ENCODE measurements around the gene TMEM45A. TPM values are rescaled to one million over a fixed set of nuclear protein-coding genes. Genes with fewer than 3 reads are reported as not detected.

The TMEM45A gene
- total RNA-seq, 2 experiments from 2014 or later = 0.10 TPM; not detected in 1

GRCh38 chr3:100486808-100487207 is 5.6 kb upstream of the TMEM45A start:
- Histone ChIP-seq H3K9me2 (ENCODE audit: insufficient read depth, low read length) (no peaks in the 10 kb centered on the region), H3K9me3 (ENCODE audit: low read length) (no peaks in the 10 kb centered on the region), H3K4me1 (ENCODE audit: insufficient read depth, low read length, poor library complexity, severe bottlenecking) (no peaks in the 10 kb centered on the region), H2AFZ (ENCODE audit: low read length) (no peak overlapping the region), H3K4me3 (ENCODE audit: low read depth, low read length, poor library complexity, severe bottlenecking) (no peak overlapping the region), H3K27ac (ENCODE audit: low read depth, low read length, poor library complexity, severe bottlenecking) (no peak overlapping the region), H3K79me2 (ENCODE audit: insufficient read depth, low read depth, low read length) (no peaks in the 10 kb centered on the region), H3K36me3 (ENCODE audit: insufficient read depth, low read length) (no peaks in the 10 kb centered on the region), H3K4me2 (ENCODE audit: low read length) (no peak overlapping the region), H4K20me1 (ENCODE audit: insufficient read depth, low read length) (no peaks in the 10 kb centered on the region)
- intact Hi-C loops (cut with micrococcal nuclease; ENCODE audit: unreplicated experiment) = no loop called here
- ChIA-PET CTCF (ENCODE audit: unreplicated experiment) (no interaction called here), POLR2A (interaction anchor here (0.6 to 1.6 kb wide), 2 partner anchors 19 to 68 kb away, joined by 3 to 5 read pairs; no protein-coding TSS in a partner anchor)
- DNase-seq (ENCODE audit: low spot score) = no peak
- TF ChIP-seq CTCF (conservative IDR thresholded peaks at IDR 0.05; ENCODE audit: low read length) (no peak), EZH2phosphoT487 (IDR thresholded peaks at IDR 0.05; ENCODE audit: borderline replicate concordance, low read depth, low read length) (no peak)
- BruUV-seq (replicated peaks) = no TSS peak

- Histone ChIP-seq H3K4me2 (ENCODE audit: low read length) (no peak overlapping the region), H3K4me3 (ENCODE audit: low read depth, low read length, poor library complexity, severe bottlenecking) (no peak overlapping the region), H3K36me3 (ENCODE audit: insufficient read depth, low read length) (no peaks in the 10 kb centered on the region), H3K9me3 (ENCODE audit: low read length) (no peaks in the 10 kb centered on the region), H3K79me2 (ENCODE audit: insufficient read depth, low read depth, low read length) (no peaks in the 10 kb centered on the region), H4K20me1 (ENCODE audit: insufficient read depth, low read length) (no peaks in the 10 kb centered on the region), H3K27ac (ENCODE audit: low read depth, low read length, poor library complexity, severe bottlenecking) (no peak overlapping the region), H2AFZ (ENCODE audit: low read length) (no peak overlapping the region), H3K9me2 (ENCODE audit: insufficient read depth, low read length) (no peaks in the 10 kb centered on the region), H3K4me1 (ENCODE audit: insufficient read depth, low read length, poor library complexity, severe bottlenecking) (no peaks in the 10 kb centered on the region)
- no TSS peak for BruUV-seq (replicated peaks)
- intact Hi-C loops (cut with micrococcal nuclease; ENCODE audit: unreplicated experiment) = no loop called here
- no peak for DNase-seq (ENCODE audit: low spot score)
- CTCF ChIA-PET (ENCODE audit: unreplicated experiment) = interaction anchor here (0.7 kb wide), 1 partner anchor 46 kb away, joined by 3 read pairs; no protein-coding TSS in a partner anchor
- POLR2A ChIA-PET = no interaction called here
- TF ChIP-seq CTCF (conservative IDR thresholded peaks at IDR 0.05; ENCODE audit: low read length) (no peak), EZH2phosphoT487 (IDR thresholded peaks at IDR 0.05; ENCODE audit: borderline replicate concordance, low read depth, low read length) (no peak)
Observed at GRCh38 chr3:100489118-100489517, 3.3 kb upstream of the TMEM45A start.

GRCh38 chr3:100496711-100497261 is 4.4 kb downstream of the TMEM45A start:
- no peaks in the 10 kb centered on the region for H3K4me1 ChIP-seq (ENCODE audit: insufficient read depth, low read length, poor library complexity, severe bottlenecking)
- no peak overlapping the region for H3K4me2 ChIP-seq (ENCODE audit: low read length)
- intact Hi-C loops (cut with micrococcal nuclease; ENCODE audit: unreplicated experiment) = no loop called here
- DNase-seq (ENCODE audit: low spot score) = no peak
- CTCF ChIA-PET (ENCODE audit: unreplicated experiment) = no interaction called here
- H2AFZ ChIP-seq (ENCODE audit: low read length) = no peak overlapping the region
- H4K20me1 ChIP-seq (ENCODE audit: insufficient read depth, low read length) = no peaks in the 10 kb centered on the region
- H3K9me2 ChIP-seq (ENCODE audit: insufficient read depth, low read length) = no peaks in the 10 kb centered on the region
- H3K4me3 ChIP-seq (ENCODE audit: low read depth, low read length, poor library complexity, severe bottlenecking) = no peak overlapping the region
- no TSS peak for BruUV-seq (replicated peaks)
- H3K27ac ChIP-seq (ENCODE audit: low read depth, low read length, poor library complexity, severe bottlenecking) = no peak overlapping the region
- TF ChIP-seq CTCF (conservative IDR thresholded peaks at IDR 0.05; ENCODE audit: low read length) = no peak
- no peaks in the 10 kb centered on the region for H3K36me3 ChIP-seq (ENCODE audit: insufficient read depth, low read length)
- H3K9me3 ChIP-seq (ENCODE audit: low read length) = no peaks in the 10 kb centered on the region
- no peaks in the 10 kb centered on the region for H3K79me2 ChIP-seq (ENCODE audit: insufficient read depth, low read depth, low read length)
- POLR2A ChIA-PET = no interaction called here

All from OCI-LY7 (cell line).